HG03575 (cell line): Measurements from ENCODE around the gene UBE2E2.
"Not testable (repeated sequence)": the region's sequence is repeated elsewhere in the genome, so short reads cannot be mapped to it uniquely, and the experiment has no call there.

Experiments
- ATAC-seq: cut with Tn5 transposase; IDR thresholded peaks from one replicate; pipeline ENCODE4 v1.9.1; 2021; ENCODE audit not compliant: unreplicated experiment, insufficient number of reproducible peaks, low FRiP score; ENCODE audit errors: extremely low read depth

Gene UBE2E2

GRCh38 chr3:23344886-23345285 is 141.8 kb downstream of the UBE2E2 start:
- no peak for ATAC-seq

DNA sequence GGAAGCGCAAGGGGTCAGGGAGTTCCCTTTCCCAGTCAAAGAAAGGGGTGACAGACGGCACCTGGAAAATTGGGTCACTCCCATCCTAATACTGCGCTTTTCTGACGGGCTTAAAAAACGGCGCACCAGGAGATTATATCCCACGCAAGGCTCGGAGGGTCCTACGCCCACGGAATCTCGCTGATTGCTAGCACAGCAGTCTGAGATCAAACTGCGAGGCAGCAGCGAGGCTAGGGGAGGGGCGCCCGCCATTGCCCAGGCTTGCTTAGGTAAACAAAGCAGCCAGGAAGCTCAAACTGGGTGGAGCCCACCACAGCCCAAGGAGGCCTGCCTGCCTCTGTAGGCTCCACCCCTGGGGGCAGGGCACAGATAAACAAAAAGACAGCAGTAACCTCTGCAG is 146.3 kb downstream of the UBE2E2 start:
- not testable (repeated sequence) for ATAC-seq

DNA sequence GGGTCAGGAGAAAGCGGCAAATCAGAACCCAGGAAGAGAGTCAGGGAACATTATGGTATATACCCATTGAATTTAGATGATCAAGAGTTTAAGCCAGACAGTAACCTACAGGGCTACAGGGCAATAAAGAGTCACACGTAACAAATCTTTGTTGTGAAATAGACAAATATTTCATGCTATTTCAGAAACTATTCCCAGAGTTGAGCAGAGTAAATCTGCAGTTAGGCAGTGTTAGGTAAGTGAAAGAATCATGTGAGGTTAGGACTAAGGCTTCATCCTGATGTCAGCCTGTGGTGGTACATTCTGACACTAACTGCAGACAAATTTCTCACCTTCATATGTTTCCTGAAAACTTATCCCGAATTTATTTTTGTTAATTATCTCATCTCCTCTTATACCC is 153.0 kb downstream of the UBE2E2 start:
- no peak for ATAC-seq

DNA sequence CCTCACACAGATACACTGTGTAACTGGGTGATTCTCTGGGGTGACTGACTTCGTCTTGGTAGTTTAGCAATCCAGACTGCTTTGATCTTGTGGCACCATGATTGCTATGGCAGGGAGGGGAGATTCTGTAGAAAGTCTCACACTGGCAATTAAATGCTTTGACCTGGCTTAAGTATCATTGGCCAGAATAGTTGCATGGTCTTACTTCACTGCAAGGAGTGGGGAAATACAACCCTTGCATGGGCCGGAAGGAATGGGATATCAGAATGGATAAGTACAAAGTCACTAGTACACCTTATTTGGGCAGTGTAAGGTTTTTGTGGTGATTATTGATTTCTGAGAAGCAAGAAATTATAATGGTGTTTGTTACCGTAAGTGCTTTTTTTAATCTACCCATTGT is 153.8 kb downstream of the UBE2E2 start:
- no peak for ATAC-seq

GRCh38 chr3:23359116-23359515 is 156.0 kb downstream of the UBE2E2 start:
- no peak for ATAC-seq

DNA sequence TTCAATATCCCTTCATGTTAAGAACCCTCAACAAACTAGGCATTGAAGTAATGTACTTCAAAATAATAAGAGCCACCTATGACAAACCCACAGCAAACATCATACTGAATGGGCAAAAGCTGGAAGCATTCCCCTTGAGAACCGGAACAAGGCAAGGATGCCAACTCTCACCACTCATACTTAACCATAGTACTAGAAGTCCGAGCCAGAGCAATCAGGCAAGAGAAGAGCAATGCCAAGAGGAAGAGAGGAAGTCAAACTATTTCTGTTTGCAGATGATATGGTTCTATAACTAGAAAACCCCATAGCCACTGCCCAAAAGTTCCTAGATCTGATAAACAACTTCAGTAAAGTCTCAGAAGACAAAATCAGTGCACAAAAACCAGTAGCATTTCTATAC is 161.9 kb downstream of the UBE2E2 start:
- ATAC-seq, result no peak

GRCh38 chr3:23368731-23369130 is 165.6 kb downstream of the UBE2E2 start:
- no peak for ATAC-seq

DNA sequence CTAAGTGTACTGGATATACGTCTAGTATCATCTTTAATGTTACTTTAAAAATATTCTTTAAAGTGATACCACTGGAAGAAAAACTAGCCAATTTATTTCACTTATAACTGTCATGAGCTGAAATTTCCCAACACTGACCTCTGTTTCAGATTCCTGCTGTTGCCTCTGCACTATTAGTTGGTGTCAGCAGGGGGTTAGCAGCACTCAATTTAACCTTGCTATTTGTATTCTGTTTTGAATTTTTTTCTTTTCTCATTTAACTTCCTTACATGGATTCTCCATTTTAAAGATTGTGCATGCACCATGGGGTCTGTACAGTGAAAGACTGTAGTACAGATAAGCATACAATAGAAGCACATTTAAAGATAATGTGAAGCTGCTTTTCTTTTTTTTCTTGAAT is 169.2 kb downstream of the UBE2E2 start:
- ATAC-seq, result no peak

- no peak for ATAC-seq
Observed at GRCh38 chr3:23376516-23377248, 173.6 kb downstream of the UBE2E2 start.

DNA sequence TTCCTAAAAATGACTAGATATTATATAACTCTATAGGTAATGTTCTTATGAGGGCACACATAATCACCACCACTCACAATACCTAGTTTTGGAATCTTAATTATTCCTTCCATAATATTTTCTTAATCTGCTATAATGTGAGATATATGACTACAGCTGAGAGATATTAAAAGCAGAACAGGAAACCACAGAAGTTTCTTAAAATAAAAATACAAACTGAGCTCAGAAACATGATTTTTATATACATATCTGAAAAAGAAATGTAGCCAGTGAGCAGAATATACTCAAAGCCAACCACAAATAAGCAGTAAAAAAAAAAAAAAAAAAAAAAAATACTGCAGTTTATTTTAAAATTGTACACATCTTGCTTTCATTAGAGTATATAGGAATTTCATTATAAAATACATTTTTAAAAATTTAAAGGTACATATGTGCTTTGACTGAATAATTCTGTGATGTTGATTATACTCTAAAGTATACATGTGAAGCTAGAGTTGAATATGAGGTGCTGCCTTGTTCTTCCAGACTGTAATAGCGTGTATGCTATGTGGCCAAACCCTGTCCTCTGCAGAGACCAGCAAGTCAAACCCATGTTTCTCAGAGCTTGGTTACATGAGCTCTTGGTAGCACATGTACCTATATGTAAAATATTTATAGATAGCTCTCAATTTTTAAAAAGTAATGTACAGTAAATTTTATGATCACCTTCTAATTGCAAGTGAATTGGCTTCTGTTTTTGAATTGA is 175.0 kb downstream of the UBE2E2 start:
- ATAC-seq, result no peak

DNA sequence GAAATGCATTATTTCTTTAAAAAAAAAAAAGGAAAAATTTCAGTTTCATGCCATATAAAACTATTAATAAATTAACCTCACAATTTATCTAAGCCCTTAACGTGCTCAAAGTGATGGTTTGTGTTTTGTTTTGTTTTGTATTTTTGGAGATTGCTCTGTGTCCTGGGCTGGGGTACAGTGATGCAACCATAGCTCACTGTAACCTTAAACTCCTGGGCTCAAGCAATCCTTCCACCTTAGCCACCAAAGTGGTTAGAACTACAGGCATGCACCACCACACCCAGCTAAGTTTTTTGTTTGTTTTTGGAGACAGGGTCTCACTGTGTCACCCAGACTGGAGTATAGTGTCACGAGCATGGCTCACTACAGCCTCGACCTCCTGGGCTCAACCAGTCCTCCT is 180.7 kb downstream of the UBE2E2 start:
- ATAC-seq, result no peak

DNA sequence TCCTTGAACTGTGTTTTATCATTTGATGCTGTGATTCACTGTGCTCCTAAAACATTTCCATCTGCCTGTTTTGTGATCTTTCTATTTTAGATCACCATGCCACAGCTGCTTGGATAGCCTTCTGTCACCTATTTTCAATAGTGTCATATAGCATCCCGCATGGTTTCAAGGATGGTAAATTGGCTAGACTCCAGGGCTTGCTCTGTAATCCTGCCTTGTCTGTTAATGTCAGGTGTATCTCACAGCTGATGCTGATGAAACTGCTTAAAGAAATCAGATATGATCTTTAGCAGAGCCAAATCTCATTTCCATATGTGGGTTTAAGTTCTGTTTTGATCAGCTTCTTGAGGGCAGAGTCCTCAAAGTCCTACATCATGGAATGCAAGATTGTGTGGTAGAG is 182.2 kb downstream of the UBE2E2 start:
- ATAC-seq, result no peak

- ATAC-seq, result no peak
Observed at GRCh38 chr3:23387286-23387918, 184.3 kb downstream of the UBE2E2 start.

DNA sequence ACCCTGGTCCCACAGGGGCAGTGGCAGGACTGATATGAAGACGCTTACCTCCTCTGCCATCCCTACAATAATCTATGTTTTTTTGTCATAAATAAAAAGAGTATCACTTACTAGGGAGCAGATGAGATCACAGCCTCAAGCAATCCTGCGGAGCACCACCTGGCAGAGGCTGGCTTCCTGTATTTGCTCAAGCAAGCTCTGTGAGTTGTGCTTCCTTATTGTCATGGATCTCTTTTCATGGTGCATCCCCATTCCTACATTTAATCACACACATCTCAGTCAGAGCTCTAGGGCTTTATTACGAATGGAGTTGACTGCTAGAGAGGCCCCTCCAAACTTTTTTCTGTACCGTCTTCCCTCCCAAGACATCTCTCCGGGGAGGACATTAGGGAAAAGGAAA is 186.0 kb downstream of the UBE2E2 start:
- ATAC-seq, result no peak

DNA sequence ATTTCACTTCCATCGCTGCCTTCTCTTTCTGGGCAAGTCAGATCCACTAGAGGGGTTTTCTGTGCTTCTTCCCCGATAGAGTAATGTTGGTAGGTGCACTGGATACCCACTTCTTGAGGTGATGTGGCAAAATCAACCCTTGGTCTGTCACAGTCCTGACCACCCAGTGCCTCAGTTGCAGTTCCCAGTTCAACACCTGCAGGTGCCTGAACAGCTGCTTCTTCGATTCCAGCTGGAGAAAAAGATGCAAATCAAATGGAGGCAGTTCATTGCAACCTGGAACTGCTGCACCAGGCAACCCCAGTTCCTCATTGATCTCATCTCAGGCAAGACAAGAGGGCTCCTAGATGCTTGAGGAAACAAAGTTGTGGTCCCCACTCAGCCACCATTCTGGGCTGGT is 186.6 kb downstream of the UBE2E2 start:
- ATAC-seq, result no peak

DNA sequence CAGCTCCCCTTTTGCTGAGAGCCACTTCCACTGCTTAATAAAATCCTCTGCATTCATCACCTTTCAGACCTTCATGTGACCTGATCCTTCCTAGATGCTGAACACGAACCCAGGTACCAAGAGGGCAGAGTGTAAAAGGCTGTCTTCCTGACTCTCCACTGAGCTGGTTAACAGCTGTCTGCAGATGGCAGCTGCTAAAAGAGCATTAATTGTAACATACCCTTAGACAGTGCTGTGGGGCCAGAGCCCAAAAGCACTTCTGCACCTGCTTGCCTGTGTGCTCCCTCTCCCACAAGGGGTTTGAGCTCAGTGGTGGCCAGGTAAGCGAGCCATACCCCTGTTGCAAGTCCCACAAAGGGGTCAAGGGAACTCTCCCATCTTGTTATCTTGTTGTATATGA is 187.3 kb downstream of the UBE2E2 start:
- no peak for ATAC-seq

DNA sequence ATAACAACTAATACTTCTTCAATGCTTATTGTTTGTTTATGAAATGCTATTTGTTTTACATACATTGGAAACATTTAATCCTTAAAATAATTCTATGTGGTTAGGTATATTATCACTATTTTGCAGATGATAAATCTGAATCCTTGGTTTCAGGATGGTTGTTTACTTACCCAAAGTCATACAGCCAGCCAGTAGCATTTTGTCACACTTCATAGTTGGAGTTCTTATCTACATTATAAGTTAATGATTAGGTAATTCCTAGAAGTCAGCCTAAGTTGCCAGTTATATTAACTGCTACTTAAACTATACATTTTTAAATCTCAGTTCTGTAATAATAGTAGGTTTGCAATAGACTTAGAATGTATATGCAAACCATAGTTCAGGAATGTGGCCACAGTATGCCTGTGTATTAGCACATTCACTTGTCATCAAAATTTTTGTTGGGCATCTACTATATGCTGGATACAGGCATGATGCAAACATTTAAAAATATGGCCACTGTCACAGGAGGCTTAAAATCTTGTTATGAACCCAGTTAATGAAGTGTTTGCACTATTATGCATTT is 187.9 kb downstream of the UBE2E2 start:
- ATAC-seq, result no peak

GRCh38 chr3:23395115-23395514 is 192.0 kb downstream of the UBE2E2 start:
- no peak for ATAC-seq

DNA sequence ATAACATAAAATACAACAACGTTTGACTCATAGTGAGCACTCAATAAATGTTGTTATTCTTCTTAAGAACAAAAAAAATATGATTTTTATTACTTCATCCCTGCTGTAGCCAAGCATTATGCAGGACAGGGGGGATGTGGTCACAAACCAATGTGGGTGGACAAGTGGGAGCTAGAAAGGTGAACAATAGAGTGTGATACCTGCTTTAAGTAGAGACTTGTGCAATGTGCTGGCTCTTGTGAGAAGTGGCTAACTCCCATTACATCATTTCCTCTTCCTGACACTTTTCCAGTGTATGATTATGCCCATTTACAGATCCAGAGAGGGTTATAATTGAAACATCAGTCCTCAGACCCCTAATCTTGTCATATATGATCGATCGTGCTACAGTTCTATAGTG is 193.6 kb downstream of the UBE2E2 start:
- ATAC-seq, result no peak

GRCh38 chr3:23399221-23399620 is 196.1 kb downstream of the UBE2E2 start:
- ATAC-seq, result no peak
